ENCODE measurements around the gene TREM2. TPM values are rescaled to one million over a fixed set of nuclear protein-coding genes. Genes with fewer than 3 reads are reported as not detected.

The TREM2 gene
- total RNA-seq, 1 donor from 2014 or later = not detected

GRCh38 chr6:41187924-41188886, 25.3 kb upstream of the TREM2 start:
- Mint-ChIP-seq H3K9me3 (peaks cover 4% of the 10 kb centered on the region), H3K27me3 (peaks cover 18% of the 10 kb centered on the region), H3K4me1 (ENCODE audit: unreplicated experiment) (no peaks in the 10 kb centered on the region), H3K36me3 (no peaks in the 10 kb centered on the region), H3K4me3 (no peak overlapping the region), H3K27ac (no peak overlapping the region)
- TF ChIP-seq CTCF (conservative IDR thresholded peaks at IDR 0.05) = no peak
- no peak for DNase-seq (ENCODE audit: extremely low spot score, unreplicated experiment)

DNA sequence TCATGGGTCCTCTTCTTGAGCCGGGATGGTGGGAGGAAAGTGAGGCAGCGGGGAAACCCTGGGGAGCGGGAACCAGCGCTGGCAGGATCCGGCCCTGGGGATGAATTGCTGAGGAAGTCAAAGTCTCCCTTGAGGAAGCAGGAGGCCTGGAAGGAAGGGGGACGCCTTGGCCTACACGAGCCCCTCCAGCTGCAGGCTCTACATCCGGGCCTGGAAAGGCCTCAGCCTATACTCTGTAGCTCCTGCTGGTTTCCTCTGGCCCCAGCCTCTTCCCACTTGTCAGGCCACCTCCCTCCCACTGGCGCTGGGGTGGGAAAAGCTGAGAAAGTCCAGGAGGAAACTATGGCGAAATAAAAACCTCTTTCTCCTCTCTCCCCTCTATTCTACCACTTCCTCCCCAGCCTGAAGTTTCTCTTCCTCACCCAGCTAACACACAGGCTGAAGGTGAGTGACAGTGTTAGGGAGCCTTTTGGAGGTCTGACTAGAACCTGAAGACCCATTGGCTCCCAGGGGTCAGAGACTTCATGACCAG, 23.2 kb upstream of the TREM2 start:
- Mint-ChIP-seq H3K4me1 (ENCODE audit: unreplicated experiment) (no peaks in the 10 kb centered on the region), H3K27me3 (peaks cover 16% of the 10 kb centered on the region), H3K9me3 (peaks cover 4% of the 10 kb centered on the region), H3K36me3 (no peaks in the 10 kb centered on the region), H3K27ac (no peak overlapping the region), H3K4me3 (no peak overlapping the region)
- DNase-seq (ENCODE audit: extremely low spot score, unreplicated experiment) = no peak
- no peak for TF ChIP-seq CTCF (conservative IDR thresholded peaks at IDR 0.05)

GRCh38 chr6:41184761-41185160, 21.8 kb upstream of the TREM2 start:
- Mint-ChIP-seq H3K4me1 (ENCODE audit: unreplicated experiment) (no peaks in the 10 kb centered on the region), H3K36me3 (no peaks in the 10 kb centered on the region), H3K27ac (no peak overlapping the region), H3K9me3 (peaks cover 4% of the 10 kb centered on the region), H3K27me3 (peaks cover 16% of the 10 kb centered on the region), H3K4me3 (no peak overlapping the region)
- no peak for DNase-seq (ENCODE audit: extremely low spot score, unreplicated experiment)
- no peak for TF ChIP-seq CTCF (conservative IDR thresholded peaks at IDR 0.05)

- H3K36me3 Mint-ChIP-seq = no peaks in the 10 kb centered on the region
- H3K27me3 Mint-ChIP-seq = peaks cover 20% of the 10 kb centered on the region
- H3K4me3 Mint-ChIP-seq = no peak overlapping the region
- no peaks in the 10 kb centered on the region for H3K9me3 Mint-ChIP-seq
- no peak for DNase-seq (ENCODE audit: extremely low spot score, unreplicated experiment)
- TF ChIP-seq CTCF (conservative IDR thresholded peaks at IDR 0.05) = peak; percentile 70
- no peaks in the 10 kb centered on the region for H3K4me1 Mint-ChIP-seq (ENCODE audit: unreplicated experiment)
- no peak overlapping the region for H3K27ac Mint-ChIP-seq
Observed at GRCh38 chr6:41182069-41183034, 19.4 kb upstream of the TREM2 start.

- DNase-seq (ENCODE audit: extremely low spot score, unreplicated experiment) = no peak
- Mint-ChIP-seq H3K4me3 (no peak overlapping the region), H3K36me3 (no peaks in the 10 kb centered on the region), H3K27ac (no peak overlapping the region), H3K9me3 (no peaks in the 10 kb centered on the region), H3K27me3 (peaks cover 22% of the 10 kb centered on the region), H3K4me1 (ENCODE audit: unreplicated experiment) (no peaks in the 10 kb centered on the region)
- no peak for TF ChIP-seq CTCF (conservative IDR thresholded peaks at IDR 0.05)
Observed at GRCh38 chr6:41181566-41181965, 18.6 kb upstream of the TREM2 start.

Measured in type B pancreatic cell (in vitro differentiated cells).